ENCODE measurements around the gene SRPX2.

The SRPX2 gene

DNA sequence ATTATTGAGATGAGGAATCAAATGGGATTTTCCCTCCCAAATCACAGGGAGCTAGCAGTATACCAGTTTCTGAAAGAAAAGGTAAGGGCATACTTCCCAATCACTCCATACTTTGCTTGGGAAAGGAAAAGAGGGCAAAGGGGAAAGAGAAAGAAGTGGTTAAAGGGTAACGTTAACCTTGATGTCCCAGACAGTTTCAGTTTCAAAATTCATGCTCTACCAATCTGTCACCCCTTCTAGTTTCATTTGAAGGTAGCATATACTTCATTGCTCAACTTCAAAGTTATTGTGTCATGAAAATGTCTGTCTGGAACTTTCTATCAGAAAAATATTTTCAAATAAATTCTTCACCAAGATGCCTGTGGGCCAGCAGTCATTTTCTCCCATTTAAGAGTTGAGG is 43.2 kb upstream of the SRPX2 start:
- TF ChIP-seq, protein P1, sequence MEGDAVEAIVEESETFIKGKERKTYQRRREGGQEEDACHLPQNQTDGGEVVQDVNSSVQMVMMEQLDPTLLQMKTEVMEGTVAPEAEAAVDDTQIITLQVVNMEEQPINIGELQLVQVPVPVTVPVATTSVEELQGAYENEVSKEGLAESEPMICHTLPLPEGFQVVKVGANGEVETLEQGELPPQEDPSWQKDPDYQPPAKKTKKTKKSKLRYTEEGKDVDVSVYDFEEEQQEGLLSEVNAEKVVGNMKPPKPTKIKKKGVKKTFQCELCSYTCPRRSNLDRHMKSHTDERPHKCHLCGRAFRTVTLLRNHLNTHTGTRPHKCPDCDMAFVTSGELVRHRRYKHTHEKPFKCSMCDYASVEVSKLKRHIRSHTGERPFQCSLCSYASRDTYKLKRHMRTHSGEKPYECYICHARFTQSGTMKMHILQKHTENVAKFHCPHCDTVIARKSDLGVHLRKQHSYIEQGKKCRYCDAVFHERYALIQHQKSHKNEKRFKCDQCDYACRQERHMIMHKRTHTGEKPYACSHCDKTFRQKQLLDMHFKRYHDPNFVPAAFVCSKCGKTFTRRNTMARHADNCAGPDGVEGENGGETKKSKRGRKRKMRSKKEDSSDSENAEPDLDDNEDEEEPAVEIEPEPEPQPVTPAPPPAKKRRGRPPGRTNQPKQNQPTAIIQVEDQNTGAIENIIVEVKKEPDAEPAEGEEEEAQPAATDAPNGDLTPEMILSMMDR (conservative IDR thresholded peaks at IDR 0.05; ENCODE audit: low read depth, low read length), result no peak
- Histone ChIP-seq H3K4me2 (peak overlapping the region; percentile 40), H3K36me3 (ENCODE audit: insufficient read depth) (no peaks in the 10 kb centered on the region), H3K27ac (no peak overlapping the region), H3K4me3 (IDR thresholded peaks at IDR 0.05; ENCODE audit: insufficient read depth, low read depth, low read length) (no peak overlapping the region), H3K27me3 (ENCODE audit: insufficient read depth, low read depth) (no peaks in the 10 kb centered on the region), H3K79me2 (ENCODE audit: insufficient read depth, low read depth) (no peaks in the 10 kb centered on the region), H2AFZ (ENCODE audit: low read depth) (peak overlapping the region; percentile 15; the same call in 1 of the 2 replicates), H3K4me1 (ENCODE audit: low read depth, poor library complexity, severe bottlenecking) (peaks cover 13% of the 10 kb centered on the region), H4K20me1 (ENCODE audit: insufficient read depth) (no peaks in the 10 kb centered on the region), H3K9ac (no peak overlapping the region)

DNA sequence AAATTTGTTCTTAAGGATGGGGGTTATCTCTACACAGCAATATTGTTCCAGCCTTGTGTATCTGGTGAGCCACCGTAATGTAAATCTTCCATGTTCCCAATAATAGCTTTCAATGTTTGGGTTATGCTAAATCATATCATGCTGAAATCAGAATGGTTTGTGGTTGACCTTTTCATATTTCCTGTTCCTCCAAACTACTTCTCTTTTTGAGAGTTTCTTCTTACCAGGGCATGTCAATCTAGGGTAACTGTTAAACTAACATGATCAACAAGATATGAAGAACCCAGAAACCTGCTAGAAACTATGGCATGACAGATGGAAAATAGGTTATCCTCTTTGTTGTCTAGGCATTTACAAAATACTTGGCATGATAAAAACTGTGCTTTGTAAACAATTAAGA is 37.2 kb upstream of the SRPX2 start:
- no peak overlapping the region for H3K4me2 ChIP-seq
- no peaks in the 10 kb centered on the region for H4K20me1 ChIP-seq (ENCODE audit: insufficient read depth)
- H3K79me2 ChIP-seq (ENCODE audit: insufficient read depth, low read depth), result no peaks in the 10 kb centered on the region
- TF ChIP-seq, protein P1 (conservative IDR thresholded peaks at IDR 0.05; ENCODE audit: low read depth, low read length), result no peak
- H3K4me1 ChIP-seq (ENCODE audit: low read depth, poor library complexity, severe bottlenecking), result no peaks in the 10 kb centered on the region
- no peak overlapping the region for H3K4me3 ChIP-seq (IDR thresholded peaks at IDR 0.05; ENCODE audit: insufficient read depth, low read depth, low read length)
- H2AFZ ChIP-seq (ENCODE audit: low read depth), result no peak overlapping the region
- H3K27me3 ChIP-seq (ENCODE audit: insufficient read depth, low read depth), result no peaks in the 10 kb centered on the region
- no peak overlapping the region for H3K9ac ChIP-seq
- H3K27ac ChIP-seq, result no peak overlapping the region
- no peaks in the 10 kb centered on the region for H3K36me3 ChIP-seq (ENCODE audit: insufficient read depth)

GRCh38 chrX:100609591-100609990 is 34.4 kb upstream of the SRPX2 start:
- Histone ChIP-seq H3K79me2 (ENCODE audit: insufficient read depth, low read depth) (no peaks in the 10 kb centered on the region), H4K20me1 (ENCODE audit: insufficient read depth) (no peaks in the 10 kb centered on the region), H3K4me3 (IDR thresholded peaks at IDR 0.05; ENCODE audit: insufficient read depth, low read depth, low read length) (no peak overlapping the region), H3K4me1 (ENCODE audit: low read depth, poor library complexity, severe bottlenecking) (peaks cover 2% of the 10 kb centered on the region), H3K27ac (no peak overlapping the region), H2AFZ (ENCODE audit: low read depth) (no peak overlapping the region), H3K27me3 (ENCODE audit: insufficient read depth, low read depth) (no peaks in the 10 kb centered on the region), H3K4me2 (no peak overlapping the region), H3K9ac (no peak overlapping the region), H3K36me3 (ENCODE audit: insufficient read depth) (no peaks in the 10 kb centered on the region)
- TF ChIP-seq, protein P1 (conservative IDR thresholded peaks at IDR 0.05; ENCODE audit: low read depth, low read length), result no peak

GRCh38 chrX:100611951-100612350 is 32.0 kb upstream of the SRPX2 start:
- Histone ChIP-seq H3K36me3 (ENCODE audit: insufficient read depth) (no peaks in the 10 kb centered on the region), H3K4me3 (IDR thresholded peaks at IDR 0.05; ENCODE audit: insufficient read depth, low read depth, low read length) (no peak overlapping the region), H3K4me1 (ENCODE audit: low read depth, poor library complexity, severe bottlenecking) (peaks cover 19% of the 10 kb centered on the region), H3K27ac (no peak overlapping the region), H2AFZ (ENCODE audit: low read depth) (no peak overlapping the region), H3K9ac (no peak overlapping the region), H3K4me2 (no peak overlapping the region), H3K27me3 (ENCODE audit: insufficient read depth, low read depth) (no peaks in the 10 kb centered on the region), H3K79me2 (ENCODE audit: insufficient read depth, low read depth) (no peaks in the 10 kb centered on the region), H4K20me1 (ENCODE audit: insufficient read depth) (no peaks in the 10 kb centered on the region)
- TF ChIP-seq, protein P1 (conservative IDR thresholded peaks at IDR 0.05; ENCODE audit: low read depth, low read length), result no peak

Measured in KMS-11 (cell line).